HL-60 (cell line): ENCODE measurements around the gene FBXL12.

Source experiments
- DNase-seq, 2 experiments: peaks; one replicate each; pipeline ENCODE4 v3.0.0-alpha.2; 2010 to 2020; ENCODE audit warnings: low read depth in 1 of 2, low spot score in 1 of 2
- H3K27ac ChIP-seq: fragments of 250-450 bp; sonication (Bioruptor Pico); replicated peaks from 2 replicates; pipeline ENCODE4 v1.5.1; 2020; ENCODE audit warnings: mild to moderate bottlenecking, moderate library complexity
- H3K27me3 ChIP-seq: fragments of 250-450 bp; sonication (Bioruptor Pico); 2 replicates; pipeline ENCODE4 v1.5.1; 2021; ENCODE audit warnings: mild to moderate bottlenecking, moderate library complexity; ENCODE audit not compliant: insufficient read depth, poor library complexity, severe bottlenecking
- H3K4me3 ChIP-seq: replicated peaks from 2 replicates; pipeline ENCODE4 v1.5.1; 2011; ENCODE audit warnings: mild to moderate bottlenecking, control low read depth, low read length; ENCODE audit not compliant: insufficient read depth
- GABPA ChIP-seq: IDR thresholded peaks from 2 replicates; pipeline ENCODE4 v1.6.1; 2012; ENCODE audit warnings: low read depth
- POLR2AphosphoS5 ChIP-seq: IDR thresholded peaks from 2 replicates; pipeline ENCODE4 v1.6.1; 2012; ENCODE audit warnings: low read depth
- REST ChIP-seq: IDR thresholded peaks from 2 replicates; pipeline ENCODE4 v1.6.1; 2012; ENCODE audit warnings: low read depth; ENCODE audit not compliant: insufficient replicate concordance
- SPI1 ChIP-seq: IDR thresholded peaks from 2 replicates; pipeline ENCODE4 v1.6.1; 2012; ENCODE audit warnings: low read depth, mild to moderate bottlenecking, borderline replicate concordance
- long read RNA-seq: library from polyadenylated mRNA; unstranded; transcript quantifications from one replicate; pipeline ENCODE4 v2.0.0, GENCODE V29; 2020
- TF ChIP-seq, protein P1 (sequence below): IDR thresholded peaks from one replicate; pipeline ENCODE4 v1.5.1; 2011; ENCODE audit warnings: low read length, control low read depth, inconsistent platforms; ENCODE audit not compliant: insufficient read depth

FBXL12 gene, protein sequence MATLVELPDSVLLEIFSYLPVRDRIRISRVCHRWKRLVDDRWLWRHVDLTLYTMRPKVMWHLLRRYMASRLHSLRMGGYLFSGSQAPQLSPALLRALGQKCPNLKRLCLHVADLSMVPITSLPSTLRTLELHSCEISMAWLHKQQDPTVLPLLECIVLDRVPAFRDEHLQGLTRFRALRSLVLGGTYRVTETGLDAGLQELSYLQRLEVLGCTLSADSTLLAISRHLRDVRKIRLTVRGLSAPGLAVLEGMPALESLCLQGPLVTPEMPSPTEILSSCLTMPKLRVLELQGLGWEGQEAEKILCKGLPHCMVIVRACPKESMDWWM
- long read RNA-seq, transcript FBXL12-206 (3 exons, 1,843 nt): minor isoform, 62 of 321 reads
- long read RNA-seq, transcript FBXL12-212 (4 exons, 879 nt): minor isoform, 15 of 321 reads
- long read RNA-seq, transcript FBXL12-208 (4 exons, 1,920 nt): minor isoform, 32 of 321 reads
- long read RNA-seq, transcript FBXL12-201 (3 exons, 1,852 nt): major isoform, 162 of 321 reads
- long read RNA-seq, partial matches to known transcripts: 3 of 321 reads
- long read RNA-seq, other reads (novel, unspliced or antisense): 30 of 321 reads

DNA sequence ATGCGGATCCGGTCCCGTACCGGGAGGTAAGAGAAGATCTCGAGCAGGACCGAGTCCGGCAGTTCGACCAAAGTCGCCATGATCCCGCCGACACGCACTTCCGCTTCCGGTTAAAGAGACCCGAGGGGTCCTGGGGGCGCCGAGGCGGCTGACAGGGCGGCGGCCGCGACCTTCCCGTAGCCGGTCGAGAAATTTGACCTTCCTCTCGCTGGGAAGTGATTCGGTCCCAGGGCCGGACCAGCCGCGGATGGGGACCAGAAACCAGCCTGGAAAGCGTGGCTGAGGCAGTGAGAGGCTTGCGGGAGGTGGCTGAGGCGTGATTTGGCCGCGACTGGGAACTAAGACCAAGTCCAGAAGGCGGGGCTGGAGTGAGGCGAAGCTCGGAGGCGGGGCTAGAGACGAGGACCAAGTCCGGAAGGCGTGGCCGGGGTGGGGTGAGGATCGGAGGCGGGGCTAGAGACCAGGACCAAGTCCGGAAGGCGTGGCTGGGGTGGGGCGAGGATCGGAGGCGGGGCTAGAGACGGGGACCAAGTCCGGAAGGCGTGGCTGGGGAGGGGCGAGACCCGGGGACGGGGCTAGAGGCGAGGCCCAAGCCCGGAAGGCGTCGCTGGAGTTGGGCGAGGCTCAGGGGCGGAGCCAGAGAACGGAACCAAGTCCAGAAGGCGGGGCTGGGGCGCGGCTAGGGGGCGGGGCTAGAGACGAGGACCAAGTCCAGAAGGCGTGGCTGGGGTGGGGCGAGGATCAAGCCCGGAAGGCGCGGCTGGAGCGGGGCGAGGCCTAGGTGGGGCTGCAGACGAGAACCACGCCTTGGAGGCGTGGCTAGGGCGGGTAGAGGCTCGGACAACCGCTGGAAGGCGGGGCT, at the start of gene FBXL12:
TSS of gene FBXL12 (minus strand) at position 346 of the 862 bp plus-strand sequence. CDS start at position 80, 266 bp downstream.
- H3K27ac ChIP-seq: peak within 1 kb of the TSS; percentile 94
- H3K4me3 ChIP-seq: peak within 1 kb of the TSS; percentile 100
- TF ChIP-seq, protein P1, sequence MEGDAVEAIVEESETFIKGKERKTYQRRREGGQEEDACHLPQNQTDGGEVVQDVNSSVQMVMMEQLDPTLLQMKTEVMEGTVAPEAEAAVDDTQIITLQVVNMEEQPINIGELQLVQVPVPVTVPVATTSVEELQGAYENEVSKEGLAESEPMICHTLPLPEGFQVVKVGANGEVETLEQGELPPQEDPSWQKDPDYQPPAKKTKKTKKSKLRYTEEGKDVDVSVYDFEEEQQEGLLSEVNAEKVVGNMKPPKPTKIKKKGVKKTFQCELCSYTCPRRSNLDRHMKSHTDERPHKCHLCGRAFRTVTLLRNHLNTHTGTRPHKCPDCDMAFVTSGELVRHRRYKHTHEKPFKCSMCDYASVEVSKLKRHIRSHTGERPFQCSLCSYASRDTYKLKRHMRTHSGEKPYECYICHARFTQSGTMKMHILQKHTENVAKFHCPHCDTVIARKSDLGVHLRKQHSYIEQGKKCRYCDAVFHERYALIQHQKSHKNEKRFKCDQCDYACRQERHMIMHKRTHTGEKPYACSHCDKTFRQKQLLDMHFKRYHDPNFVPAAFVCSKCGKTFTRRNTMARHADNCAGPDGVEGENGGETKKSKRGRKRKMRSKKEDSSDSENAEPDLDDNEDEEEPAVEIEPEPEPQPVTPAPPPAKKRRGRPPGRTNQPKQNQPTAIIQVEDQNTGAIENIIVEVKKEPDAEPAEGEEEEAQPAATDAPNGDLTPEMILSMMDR: no peak
- peak; percentile 92 for TF ChIP-seq POLR2AphosphoS5
- peak; percentile 85 for TF ChIP-seq GABPA
- peak; percentile 73; the same call in 1 of the 2 replicates for TF ChIP-seq SPI1
- TF ChIP-seq REST: peak; percentile 68
- H3K27me3 ChIP-seq: no peaks in the 10 kb centered on the region
- DNase-seq: peak; percentile 99 to 100

GRCh38 chr19:9865732-9866501, 47.0 kb upstream of the FBXL12 start:
- TF ChIP-seq SPI1 (no peak), POLR2AphosphoS5 (no peak), REST (no peak), GABPA (no peak)
- TF ChIP-seq, protein P1: no peak
- Histone ChIP-seq H3K27ac (no peak overlapping the region), H3K27me3 (no peaks in the 10 kb centered on the region), H3K4me3 (no peak overlapping the region)
- no peak for DNase-seq

DNA sequence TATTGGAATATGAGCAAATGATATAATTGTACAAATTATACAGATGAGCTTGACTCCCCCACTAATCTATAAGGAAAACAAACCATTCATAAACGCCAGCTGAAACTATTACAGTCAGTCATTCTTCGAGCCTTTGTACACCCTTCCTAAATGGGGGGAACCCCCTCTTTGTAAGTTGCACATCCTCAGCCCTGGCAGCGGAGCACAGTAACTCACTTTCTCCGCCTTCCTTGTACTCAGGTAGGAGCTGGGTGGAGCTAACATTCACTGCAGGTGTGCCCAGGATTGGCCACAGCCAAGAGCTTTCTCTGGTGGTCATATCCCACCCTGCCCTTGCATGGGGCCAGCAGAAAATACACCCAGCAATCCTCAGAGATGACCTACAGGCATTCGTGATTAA, 44.9 kb upstream of the FBXL12 start:
- TF ChIP-seq, protein P1: no peak
- no peak for TF ChIP-seq SPI1
- no peak for TF ChIP-seq REST
- TF ChIP-seq GABPA: no peak
- TF ChIP-seq POLR2AphosphoS5: no peak
- H3K27ac ChIP-seq: no peak overlapping the region
- H3K27me3 ChIP-seq: no peaks in the 10 kb centered on the region
- no peak for DNase-seq
- H3K4me3 ChIP-seq: no peak overlapping the region
